ENCODE measurements around the gene DPCD. TPM values are rescaled to one million over a fixed set of nuclear protein-coding genes. Genes with fewer than 3 reads are reported as not detected.

Gene DPCD
- total and polyA plus RNA-seq, 2 of the 8 experiments (the other 6 are each of a cell fraction or from before 2014, with no cell fraction given), result 21.2 to 31.4 TPM

- TF ChIP-seq KDM1A (IDR thresholded peaks at IDR 0.05; ENCODE audit: borderline replicate concordance, low read length), result no peak
- TF ChIP-seq, protein P1, sequence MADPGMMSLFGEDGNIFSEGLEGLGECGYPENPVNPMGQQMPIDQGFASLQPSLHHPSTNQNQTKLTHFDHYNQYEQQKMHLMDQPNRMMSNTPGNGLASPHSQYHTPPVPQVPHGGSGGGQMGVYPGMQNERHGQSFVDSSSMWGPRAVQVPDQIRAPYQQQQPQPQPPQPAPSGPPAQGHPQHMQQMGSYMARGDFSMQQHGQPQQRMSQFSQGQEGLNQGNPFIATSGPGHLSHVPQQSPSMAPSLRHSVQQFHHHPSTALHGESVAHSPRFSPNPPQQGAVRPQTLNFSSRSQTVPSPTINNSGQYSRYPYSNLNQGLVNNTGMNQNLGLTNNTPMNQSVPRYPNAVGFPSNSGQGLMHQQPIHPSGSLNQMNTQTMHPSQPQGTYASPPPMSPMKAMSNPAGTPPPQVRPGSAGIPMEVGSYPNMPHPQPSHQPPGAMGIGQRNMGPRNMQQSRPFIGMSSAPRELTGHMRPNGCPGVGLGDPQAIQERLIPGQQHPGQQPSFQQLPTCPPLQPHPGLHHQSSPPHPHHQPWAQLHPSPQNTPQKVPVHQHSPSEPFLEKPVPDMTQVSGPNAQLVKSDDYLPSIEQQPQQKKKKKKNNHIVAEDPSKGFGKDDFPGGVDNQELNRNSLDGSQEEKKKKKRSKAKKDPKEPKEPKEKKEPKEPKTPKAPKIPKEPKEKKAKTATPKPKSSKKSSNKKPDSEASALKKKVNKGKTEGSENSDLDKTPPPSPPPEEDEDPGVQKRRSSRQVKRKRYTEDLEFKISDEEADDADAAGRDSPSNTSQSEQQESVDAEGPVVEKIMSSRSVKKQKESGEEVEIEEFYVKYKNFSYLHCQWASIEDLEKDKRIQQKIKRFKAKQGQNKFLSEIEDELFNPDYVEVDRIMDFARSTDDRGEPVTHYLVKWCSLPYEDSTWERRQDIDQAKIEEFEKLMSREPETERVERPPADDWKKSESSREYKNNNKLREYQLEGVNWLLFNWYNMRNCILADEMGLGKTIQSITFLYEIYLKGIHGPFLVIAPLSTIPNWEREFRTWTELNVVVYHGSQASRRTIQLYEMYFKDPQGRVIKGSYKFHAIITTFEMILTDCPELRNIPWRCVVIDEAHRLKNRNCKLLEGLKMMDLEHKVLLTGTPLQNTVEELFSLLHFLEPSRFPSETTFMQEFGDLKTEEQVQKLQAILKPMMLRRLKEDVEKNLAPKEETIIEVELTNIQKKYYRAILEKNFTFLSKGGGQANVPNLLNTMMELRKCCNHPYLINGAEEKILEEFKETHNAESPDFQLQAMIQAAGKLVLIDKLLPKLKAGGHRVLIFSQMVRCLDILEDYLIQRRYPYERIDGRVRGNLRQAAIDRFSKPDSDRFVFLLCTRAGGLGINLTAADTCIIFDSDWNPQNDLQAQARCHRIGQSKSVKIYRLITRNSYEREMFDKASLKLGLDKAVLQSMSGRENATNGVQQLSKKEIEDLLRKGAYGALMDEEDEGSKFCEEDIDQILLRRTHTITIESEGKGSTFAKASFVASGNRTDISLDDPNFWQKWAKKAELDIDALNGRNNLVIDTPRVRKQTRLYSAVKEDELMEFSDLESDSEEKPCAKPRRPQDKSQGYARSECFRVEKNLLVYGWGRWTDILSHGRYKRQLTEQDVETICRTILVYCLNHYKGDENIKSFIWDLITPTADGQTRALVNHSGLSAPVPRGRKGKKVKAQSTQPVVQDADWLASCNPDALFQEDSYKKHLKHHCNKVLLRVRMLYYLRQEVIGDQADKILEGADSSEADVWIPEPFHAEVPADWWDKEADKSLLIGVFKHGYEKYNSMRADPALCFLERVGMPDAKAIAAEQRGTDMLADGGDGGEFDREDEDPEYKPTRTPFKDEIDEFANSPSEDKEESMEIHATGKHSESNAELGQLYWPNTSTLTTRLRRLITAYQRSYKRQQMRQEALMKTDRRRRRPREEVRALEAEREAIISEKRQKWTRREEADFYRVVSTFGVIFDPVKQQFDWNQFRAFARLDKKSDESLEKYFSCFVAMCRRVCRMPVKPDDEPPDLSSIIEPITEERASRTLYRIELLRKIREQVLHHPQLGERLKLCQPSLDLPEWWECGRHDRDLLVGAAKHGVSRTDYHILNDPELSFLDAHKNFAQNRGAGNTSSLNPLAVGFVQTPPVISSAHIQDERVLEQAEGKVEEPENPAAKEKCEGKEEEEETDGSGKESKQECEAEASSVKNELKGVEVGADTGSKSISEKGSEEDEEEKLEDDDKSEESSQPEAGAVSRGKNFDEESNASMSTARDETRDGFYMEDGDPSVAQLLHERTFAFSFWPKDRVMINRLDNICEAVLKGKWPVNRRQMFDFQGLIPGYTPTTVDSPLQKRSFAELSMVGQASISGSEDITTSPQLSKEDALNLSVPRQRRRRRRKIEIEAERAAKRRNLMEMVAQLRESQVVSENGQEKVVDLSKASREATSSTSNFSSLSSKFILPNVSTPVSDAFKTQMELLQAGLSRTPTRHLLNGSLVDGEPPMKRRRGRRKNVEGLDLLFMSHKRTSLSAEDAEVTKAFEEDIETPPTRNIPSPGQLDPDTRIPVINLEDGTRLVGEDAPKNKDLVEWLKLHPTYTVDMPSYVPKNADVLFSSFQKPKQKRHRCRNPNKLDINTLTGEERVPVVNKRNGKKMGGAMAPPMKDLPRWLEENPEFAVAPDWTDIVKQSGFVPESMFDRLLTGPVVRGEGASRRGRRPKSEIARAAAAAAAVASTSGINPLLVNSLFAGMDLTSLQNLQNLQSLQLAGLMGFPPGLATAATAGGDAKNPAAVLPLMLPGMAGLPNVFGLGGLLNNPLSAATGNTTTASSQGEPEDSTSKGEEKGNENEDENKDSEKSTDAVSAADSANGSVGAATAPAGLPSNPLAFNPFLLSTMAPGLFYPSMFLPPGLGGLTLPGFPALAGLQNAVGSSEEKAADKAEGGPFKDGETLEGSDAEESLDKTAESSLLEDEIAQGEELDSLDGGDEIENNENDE (IDR thresholded peaks at IDR 0.05; ENCODE audit: insufficient replicate concordance, low read length), result no peak
- no peak for TF ChIP-seq SIX5 (IDR thresholded peaks at IDR 0.05; ENCODE audit: low read depth, low read length)
Observed at GRCh38 chr10:101619983-101620382, 31.9 kb downstream of the DPCD start (continued).

Measured in H1 (cell line).